GM18951 (cell line): ENCODE data around the gene MTHFSD.

Experiments used
- POLR2A ChIP-seq: IDR thresholded peaks from 4 replicates; pipeline ENCODE4 v1.6.1; 2011; ENCODE audit warnings: mild to moderate bottlenecking; ENCODE audit not compliant: insufficient read length, insufficient read depth; ENCODE audit errors: extremely low read depth
- in situ Hi-C: fragments of 300-500 bp; cut with MboI; formaldehyde crosslinking; loops from one replicate; pipeline ENCODE4 v1.12.0; 2022; ENCODE audit warnings: low sequenced_read_pairs, mixed read lengths, inconsistent platforms; ENCODE audit not compliant: unreplicated experiment

Gene MTHFSD

GRCh38 chr16:86570558-86571529 is 15.8 kb upstream of the MTHFSD start:
- in situ Hi-C loops, result loop anchor here (25.0 kb wide), 1 partner anchor 716 kb away; no protein-coding TSS in a partner anchor
- no peak for TF ChIP-seq POLR2A

GRCh38 chr16:86569701-86570447 is 14.8 kb upstream of the MTHFSD start:
- no peak for TF ChIP-seq POLR2A
- in situ Hi-C loops, result loop anchor here (10.0 to 25.0 kb wide), 2 partner anchors 495 to 717 kb away; no protein-coding TSS in a partner anchor

- no peak for TF ChIP-seq POLR2A
- in situ Hi-C loops, result loop anchor here (10.0 to 25.0 kb wide), 2 partner anchors 496 to 718 kb away; no protein-coding TSS in a partner anchor
Observed at GRCh38 chr16:86568677-86569623, 13.9 kb upstream of the MTHFSD start.

GRCh38 chr16:86567701-86568581 is 12.9 kb upstream of the MTHFSD start:
- in situ Hi-C loops, result loop anchor here (10.0 to 25.0 kb wide), 2 partner anchors 497 to 719 kb away; no protein-coding TSS in a partner anchor

GRCh38 chr16:86566966-86567700 is 12.1 kb upstream of the MTHFSD start:
- in situ Hi-C loops, result loop anchor here (10.0 to 25.0 kb wide), 2 partner anchors 498 to 720 kb away; no protein-coding TSS in a partner anchor
- TF ChIP-seq POLR2A, result no peak

More at GRCh38 chr16:86567701-86568581, 12.9 kb upstream of the MTHFSD start:
- TF ChIP-seq POLR2A, result no peak

- in situ Hi-C loops, result loop anchor here (10.0 to 25.0 kb wide), 2 partner anchors 498 to 721 kb away; no protein-coding TSS in a partner anchor
- no peak for TF ChIP-seq POLR2A
Observed at GRCh38 chr16:86566601-86566965, 11.5 kb upstream of the MTHFSD start, which contains the start of gene FOXC2. Gene FOXC2, plus strand, starts transcription at chr16:86566829. Its CDS starts 507 bp downstream, at chr16:86567336.

- in situ Hi-C loops, result loop anchor here (10.0 to 25.0 kb wide), 2 partner anchors 499 to 721 kb away; no protein-coding TSS in a partner anchor
Observed at GRCh38 chr16:86565644-86566511, 10.8 kb upstream of the MTHFSD start.

GRCh38 chr16:86565181-86565631 is 10.2 kb upstream of the MTHFSD start:
- in situ Hi-C loops, result loop anchor here (10.0 to 25.0 kb wide), 2 partner anchors 500 to 722 kb away; no protein-coding TSS in a partner anchor
- TF ChIP-seq POLR2A, result no peak

More at GRCh38 chr16:86565644-86566511, 10.8 kb upstream of the MTHFSD start:
- TF ChIP-seq POLR2A, result no peak

GRCh38 chr16:86563469-86564345 is 8.7 kb upstream of the MTHFSD start:
- no peak for TF ChIP-seq POLR2A
- in situ Hi-C loops, result loop anchor here (10.0 to 25.0 kb wide), 2 partner anchors 501 to 724 kb away; no protein-coding TSS in a partner anchor
